Measurements from ENCODE around the gene FFAR3.

DNA sequence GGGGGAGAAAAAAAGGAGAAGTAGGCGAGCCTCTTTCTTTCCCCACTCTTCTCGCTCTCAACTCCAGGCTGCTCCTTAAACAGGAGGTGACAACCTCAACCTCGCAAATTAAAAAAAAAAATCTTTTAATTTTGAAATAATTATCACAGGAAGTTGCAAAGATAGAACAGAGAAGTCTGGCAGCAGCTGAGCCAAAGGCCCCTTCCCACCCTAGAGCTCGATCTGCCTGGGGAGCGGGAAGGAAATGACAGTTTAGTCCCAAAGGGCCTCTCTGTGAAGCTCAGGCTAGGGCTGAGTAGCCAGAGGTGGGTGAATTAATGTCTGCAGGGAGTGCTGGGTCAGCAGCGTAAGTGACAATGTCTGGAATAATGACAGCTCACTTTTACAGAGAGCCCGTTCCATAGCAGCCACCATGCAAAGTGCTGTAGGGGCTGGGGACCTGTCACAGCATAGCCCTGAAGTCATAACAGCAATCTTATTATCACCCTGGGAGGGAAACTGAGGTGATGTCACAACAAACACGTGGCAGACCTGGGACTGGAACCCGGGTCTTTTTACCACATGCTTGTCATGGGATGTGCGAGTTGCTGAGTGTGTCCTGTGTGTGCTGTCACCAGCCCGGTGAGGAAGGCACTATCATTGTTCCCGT is 38.1 kb upstream of the FFAR3 start:
- TF ChIP-seq CTCF (IDR thresholded peaks at IDR 0.05) (no peak), POLR2A (IDR thresholded peaks at IDR 0.05) (no peak)
